ENCODE measurements around the gene EGFL8.

DNA sequence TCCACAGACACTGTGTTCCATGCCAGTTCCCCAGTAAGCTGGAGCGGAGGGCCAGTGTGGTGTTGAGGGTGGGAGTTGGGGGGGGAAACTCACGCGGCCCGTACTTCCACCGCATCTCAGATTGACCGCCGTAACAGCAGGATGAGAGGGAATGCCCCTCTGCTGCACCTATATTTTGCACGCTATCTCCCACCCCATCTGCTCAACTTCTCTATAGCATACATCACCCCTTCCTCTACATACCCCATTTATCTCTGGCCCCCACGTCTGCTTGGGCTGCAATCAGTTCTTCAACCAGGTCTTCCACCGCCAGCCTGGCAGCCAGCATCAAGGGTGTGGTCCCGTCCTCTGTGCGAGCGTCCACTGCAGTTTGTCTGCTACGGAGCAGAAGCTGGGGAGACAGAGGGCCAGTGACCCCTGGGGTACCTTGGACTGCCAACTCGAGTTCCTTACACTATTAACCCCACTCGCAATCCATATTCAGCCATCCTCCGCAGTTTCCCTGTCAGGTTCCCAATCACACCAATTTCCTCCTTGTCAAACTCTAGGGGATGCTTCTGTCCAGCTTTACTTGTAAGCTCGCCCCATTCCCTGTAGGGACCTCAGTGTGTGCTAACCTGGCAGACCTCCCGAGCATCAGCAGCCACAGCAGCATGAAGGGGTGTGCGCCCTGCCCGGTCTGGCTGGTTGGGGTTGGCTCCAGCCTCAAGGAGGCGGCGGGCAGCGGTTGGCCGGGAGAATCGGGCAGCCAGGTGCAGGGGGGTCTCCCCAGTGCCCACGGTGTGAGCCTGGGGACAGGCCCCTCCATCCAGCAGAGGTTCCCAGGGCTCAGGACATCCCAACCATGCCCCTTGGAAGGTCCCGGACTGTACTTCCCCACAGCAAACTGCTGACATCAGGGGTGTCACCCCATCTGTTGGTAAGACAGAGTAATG, 32.6 kb downstream of the EGFL8 start:
- TF ChIP-seq CTCF (IDR thresholded peaks at IDR 0.05; ENCODE audit: low read depth, low read length, missing input control) (no peak), SP1 (IDR thresholded peaks at IDR 0.05) (no peak), EGR1 (IDR thresholded peaks at IDR 0.05; ENCODE audit: low read depth in 2 of 2) (no peak), TAF1 (conservative IDR thresholded peaks at IDR 0.05) (no peak)
- TF ChIP-seq, protein P1, sequence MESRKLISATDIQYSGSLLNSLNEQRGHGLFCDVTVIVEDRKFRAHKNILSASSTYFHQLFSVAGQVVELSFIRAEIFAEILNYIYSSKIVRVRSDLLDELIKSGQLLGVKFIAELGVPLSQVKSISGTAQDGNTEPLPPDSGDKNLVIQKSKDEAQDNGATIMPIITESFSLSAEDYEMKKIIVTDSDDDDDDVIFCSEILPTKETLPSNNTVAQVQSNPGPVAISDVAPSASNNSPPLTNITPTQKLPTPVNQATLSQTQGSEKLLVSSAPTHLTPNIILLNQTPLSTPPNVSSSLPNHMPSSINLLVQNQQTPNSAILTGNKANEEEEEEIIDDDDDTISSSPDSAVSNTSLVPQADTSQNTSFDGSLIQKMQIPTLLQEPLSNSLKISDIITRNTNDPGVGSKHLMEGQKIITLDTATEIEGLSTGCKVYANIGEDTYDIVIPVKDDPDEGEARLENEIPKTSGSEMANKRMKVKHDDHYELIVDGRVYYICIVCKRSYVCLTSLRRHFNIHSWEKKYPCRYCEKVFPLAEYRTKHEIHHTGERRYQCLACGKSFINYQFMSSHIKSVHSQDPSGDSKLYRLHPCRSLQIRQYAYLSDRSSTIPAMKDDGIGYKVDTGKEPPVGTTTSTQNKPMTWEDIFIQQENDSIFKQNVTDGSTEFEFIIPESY (IDR thresholded peaks at IDR 0.05): no peak
